GM18505 (cell line): ENCODE data around the gene KLHL8.
"Not testable (repeated sequence)": the region's sequence is repeated elsewhere in the genome, so short reads cannot be mapped to it uniquely, and the experiment has no call there.

Source experiments
- ATAC-seq: cut with Tn5 transposase; IDR thresholded peaks from one replicate; pipeline ENCODE4 v1.9.1; 2021; ENCODE audit not compliant: unreplicated experiment
- POLR2A ChIP-seq: IDR thresholded peaks from 4 replicates; pipeline ENCODE4 v1.6.1; 2011; ENCODE audit warnings: borderline replicate concordance; ENCODE audit not compliant: insufficient read depth, insufficient read length; ENCODE audit errors: extremely low read depth

KLHL8 gene

DNA sequence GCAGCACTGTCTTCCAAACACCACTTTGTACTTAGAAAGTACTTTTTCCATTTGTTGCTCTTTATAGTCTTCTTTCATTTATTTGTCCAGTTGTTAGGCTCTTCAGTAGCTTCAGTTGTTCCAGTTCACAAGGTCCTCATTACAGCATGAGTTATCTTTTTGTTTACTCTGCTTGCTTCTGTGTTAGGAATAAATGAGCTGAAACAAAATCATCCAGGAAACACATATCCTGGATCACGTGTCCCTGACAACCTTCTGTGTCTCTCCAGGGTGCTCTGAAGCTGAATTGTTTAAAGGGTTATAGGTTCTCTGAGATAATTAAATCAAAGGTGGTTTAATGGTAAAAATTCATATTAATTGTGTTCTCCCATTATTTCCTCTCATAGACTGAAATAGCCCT lies 19.9 kb upstream of the KLHL8 start:
- no peak for TF ChIP-seq POLR2A
- no peak for ATAC-seq

DNA sequence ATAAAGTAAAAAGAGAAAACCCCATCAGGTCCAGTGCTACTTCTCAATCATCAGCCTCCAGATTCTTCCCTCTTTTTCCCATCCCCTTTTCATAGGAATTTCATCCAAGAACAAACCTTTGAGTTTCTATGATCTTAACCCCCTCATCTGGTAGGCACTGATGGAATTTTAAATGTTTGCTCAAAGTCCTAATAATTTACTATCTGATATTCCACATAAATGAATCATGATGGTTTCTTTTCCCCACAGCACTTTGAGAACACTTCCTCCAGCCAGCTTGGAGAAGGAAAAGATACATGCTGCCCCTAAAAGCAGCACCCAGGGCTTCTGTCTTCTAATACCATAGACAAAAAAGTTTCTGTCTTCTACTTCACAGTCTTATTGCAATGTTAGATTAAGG lies 19.4 kb upstream of the KLHL8 start:
- TF ChIP-seq POLR2A = no peak
- ATAC-seq = no peak

DNA sequence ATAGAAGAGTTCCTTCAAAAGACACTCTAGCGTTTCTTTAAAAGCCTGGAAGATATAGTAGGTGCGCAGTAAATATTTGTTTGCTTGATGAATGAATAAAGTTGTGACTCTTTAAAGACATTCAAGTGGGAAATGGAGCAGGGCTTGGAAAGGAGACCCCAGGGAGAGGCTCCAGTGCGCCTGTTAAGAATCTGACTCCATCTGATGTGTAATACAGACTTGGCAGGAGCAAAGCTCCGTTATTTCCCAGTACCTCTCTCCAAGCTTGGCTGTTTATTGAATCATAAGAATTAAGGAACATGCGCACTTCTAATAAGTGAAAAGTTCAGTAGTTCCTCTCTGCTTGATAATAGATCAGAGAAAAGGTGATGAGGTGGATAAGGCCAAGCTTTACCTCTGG lies 18.8 kb upstream of the KLHL8 start:
- TF ChIP-seq POLR2A = no peak
- ATAC-seq = no peak

DNA sequence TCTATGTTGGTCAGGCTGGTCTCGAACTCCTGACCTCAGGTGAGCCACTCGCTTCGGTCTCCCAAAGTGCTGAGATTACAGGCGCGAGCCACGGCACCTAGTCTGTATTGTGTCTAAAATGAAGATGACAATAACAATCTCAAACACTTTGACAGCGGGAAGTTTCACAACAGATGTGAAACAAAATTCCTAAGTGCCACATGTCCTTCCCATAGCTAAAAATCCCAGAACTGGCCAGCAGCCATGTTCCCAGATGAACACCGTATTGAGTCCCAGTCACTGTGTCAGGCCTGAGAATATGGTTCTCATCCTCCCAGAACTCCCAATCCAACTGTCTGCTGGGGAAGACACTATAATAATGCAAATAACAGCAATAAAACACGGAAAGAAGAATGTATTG lies 16.4 kb upstream of the KLHL8 start:
- no peak for ATAC-seq

DNA sequence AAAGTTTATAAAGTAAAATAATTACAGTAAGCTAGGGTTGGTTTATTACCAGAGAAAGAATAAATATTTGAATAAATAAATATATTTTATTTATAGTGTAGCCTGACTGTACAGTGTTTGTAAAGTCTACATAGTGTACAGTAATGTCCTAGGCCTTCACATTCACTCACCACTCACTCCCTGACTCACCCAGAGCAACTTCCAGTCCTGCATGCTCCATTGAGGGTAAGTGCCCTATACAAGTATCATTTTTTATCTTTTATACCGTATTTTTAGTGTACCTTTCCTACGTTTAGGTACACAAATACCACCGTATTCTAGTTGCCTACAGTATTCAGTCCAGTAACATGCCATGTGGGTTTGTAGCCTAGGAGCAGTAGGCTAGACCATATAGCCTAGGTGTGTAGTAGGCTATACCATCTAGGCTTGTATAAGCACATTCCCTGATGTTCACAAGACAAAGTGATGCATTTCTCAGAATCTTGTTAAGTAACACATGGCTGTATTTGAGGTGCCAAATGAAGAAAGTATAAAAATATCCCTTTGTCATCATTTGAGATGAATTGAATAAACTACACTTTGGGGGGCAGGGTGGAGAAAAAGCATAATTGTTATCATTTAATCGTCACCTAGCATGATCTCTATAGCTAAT lies 14.7 kb upstream of the KLHL8 start:
- TF ChIP-seq POLR2A = no peak
- ATAC-seq = peak; percentile 11

More for the DNA sequence above, 16.4 kb upstream of the KLHL8 start:
- no peak for TF ChIP-seq POLR2A

DNA sequence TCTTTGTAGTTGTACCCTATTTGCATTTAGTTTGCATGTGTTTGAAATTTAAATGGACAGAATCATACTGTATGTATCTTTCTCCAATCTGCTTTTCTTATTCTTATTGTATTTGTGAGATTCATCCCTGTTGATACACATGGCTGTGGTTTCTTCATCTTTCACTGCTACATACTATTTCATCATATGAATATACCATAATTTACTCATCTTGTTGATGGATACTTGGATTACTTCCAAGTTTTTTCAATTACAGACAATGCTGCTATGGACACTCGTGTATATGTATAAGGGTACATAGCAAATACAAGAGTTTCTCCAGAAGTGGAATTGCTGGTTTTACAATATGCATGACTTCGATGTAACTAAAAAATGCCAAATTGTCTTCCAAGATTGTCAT lies 11.8 kb upstream of the KLHL8 start:
- ATAC-seq = no peak
- TF ChIP-seq POLR2A = no peak

DNA sequence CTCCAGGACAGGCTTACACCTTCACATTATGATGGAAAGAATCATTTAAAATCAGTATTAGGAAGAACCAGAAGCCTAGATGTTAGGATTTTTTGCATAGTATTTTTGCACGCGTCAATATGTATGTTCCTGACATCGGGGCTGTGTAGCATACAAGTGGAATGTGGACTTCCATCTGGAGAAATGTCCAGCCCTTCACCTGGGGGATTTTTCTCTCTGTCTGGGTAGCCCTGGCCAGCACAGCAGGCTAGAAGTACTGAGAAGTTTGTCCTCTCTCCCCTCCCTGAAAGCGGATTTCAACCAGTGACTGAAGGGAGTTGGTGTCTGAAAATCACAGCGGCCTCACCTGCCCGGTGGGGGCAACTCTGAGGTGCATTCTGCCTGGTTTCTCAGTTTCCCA lies 10.4 kb upstream of the KLHL8 start:
- no peak for TF ChIP-seq POLR2A
- ATAC-seq = no peak

DNA sequence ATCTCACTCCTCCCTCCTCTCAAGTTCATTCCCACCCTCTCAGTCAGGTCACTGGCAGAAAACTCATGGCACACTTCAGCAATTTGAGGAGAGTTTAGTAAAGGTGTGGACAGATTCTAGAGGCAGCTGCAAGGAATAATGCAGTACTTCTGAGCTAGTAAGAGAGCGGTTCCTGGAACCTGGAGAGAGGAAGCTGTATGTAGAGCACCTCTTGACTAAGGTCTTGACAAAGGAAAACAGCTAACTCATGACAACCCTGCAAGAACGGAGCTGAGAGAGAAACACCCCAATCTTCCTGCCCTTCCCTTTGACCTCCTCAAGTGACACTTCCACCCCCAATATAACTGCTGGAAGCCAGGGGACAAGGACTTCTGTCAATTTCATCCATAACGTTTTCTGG lies 9.6 kb upstream of the KLHL8 start:
- TF ChIP-seq POLR2A = no peak
- no peak for ATAC-seq

DNA sequence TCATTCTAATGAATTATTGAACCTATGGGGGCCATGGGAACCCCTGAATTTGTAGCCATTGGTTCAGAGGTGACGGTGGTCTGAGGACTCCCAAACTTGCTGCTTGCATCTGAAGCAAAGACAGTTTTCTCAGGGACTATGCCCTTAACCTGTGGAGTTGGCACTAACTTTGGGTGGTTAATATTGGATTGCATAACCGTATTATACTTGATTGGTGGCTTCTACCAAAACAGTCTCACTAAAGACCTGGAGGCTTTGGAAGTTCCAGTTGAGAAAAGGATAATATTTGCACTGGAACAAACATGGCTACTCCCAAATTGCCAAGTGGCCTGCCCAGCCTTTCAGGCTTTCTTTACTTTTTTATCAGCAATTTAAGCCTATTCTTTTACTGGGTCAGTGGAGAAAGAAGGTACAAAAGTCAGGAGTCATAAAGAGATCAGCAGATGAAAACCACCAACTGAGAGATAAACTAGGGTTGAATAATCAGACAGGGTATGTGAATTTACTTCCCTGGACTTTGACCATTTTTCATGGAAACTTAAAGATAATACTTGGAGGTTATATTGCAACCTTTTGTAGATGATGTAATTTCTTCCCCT lies 7.9 kb upstream of the KLHL8 start:
- no peak for TF ChIP-seq POLR2A
- ATAC-seq = no peak

DNA sequence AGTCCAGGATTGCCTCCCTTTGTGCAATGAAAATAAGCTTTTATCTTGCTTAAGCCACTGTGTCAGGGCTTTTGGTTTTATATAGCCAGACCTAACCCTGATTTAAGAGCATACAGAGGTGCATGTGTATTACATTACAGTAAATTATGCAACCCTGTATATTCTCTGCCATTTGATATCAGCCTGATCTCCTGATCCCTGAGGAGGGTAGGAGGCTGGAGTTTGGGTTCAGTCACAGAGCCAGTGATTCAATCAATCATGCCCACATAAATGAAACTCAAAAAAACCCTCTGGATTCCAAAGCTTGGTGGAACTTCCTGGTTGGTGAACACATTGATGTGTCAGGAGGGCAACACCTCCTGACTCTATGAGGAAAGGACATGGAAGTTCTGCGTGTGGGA lies 7.3 kb upstream of the KLHL8 start:
- no peak for ATAC-seq
- no peak for TF ChIP-seq POLR2A

DNA sequence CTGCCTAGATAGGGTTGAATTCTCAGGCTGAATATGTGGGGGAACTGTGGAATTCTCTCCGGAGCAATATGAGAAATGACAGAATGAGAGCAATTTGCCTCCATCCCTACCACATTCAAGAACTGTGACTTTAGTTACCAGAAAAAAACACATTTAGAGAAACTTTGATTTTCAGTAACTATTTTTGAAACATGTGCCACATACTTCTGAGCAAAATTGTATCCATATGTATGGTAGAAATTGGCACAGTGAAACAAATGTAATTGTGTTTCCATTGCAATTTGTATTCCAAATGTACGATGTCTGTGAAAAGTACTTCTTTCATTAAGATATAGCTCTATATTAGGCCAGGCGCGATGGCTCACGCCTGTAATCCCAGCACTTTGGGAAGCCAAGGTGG lies 5.5 kb upstream of the KLHL8 start:
- no peak for TF ChIP-seq POLR2A
- no peak for ATAC-seq

DNA sequence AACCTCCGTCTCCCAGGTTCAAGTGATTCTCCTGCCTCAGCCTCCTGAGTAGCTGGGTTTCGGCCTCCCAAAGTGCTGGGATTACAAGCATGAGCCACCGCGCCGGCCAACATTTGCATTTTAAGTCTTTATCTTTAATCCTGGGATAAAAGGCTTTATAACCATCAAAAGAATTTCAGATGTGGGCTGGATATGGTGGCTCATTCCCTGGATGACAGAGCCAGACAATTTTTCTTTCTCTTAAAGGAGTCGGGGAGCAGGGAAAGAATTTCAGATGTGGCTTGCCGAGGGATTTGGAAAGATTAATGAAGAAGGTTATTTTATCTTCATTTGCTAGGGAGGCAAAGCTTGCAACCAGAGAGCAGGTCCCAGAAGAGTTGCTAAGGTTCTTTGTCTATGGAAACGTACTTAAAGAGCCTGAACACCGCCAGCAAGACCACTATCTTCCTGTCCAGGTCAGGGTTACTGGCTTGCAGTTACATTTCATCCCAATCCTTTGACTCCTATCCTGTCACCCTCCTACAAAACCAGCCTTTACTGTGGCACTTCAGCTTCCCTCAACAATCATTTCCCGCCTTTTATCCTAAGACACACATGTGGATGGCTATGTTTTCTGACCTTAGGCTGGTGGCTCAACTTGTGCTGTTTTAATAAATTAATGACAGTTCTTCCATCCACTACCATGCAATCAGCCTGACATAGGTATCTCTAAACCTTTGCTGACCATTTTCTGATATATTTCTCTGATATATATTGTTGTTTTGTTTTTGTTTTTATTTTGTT lies 3.9 kb upstream of the KLHL8 start:
- no peak for TF ChIP-seq POLR2A
- ATAC-seq = no peak

DNA sequence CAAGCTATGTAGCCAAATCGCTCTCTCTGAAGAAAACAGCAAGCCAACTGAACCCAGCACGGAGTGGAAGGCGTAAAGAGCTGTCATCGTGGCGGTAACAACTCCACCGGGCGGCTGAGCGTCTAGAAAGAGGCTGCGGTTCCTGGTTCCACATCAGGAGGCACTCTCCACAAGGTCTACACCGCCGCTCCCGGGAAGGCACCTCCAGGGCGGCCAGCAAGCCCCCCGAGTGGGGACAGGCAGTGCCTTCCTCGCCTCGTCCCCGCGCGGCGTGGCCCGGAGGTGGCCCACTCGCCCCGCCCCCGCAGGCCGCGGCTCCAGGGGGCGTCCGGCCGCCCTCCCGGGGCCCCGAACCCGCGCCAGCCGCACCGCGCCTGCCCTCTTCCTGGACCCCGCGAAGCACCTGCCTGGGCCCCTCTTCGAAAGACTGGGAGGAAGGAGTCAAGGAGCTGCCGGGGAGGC lies 755 bp downstream of the KLHL8 start:
- TF ChIP-seq POLR2A = no peak
- ATAC-seq = peak; percentile 35

DNA sequence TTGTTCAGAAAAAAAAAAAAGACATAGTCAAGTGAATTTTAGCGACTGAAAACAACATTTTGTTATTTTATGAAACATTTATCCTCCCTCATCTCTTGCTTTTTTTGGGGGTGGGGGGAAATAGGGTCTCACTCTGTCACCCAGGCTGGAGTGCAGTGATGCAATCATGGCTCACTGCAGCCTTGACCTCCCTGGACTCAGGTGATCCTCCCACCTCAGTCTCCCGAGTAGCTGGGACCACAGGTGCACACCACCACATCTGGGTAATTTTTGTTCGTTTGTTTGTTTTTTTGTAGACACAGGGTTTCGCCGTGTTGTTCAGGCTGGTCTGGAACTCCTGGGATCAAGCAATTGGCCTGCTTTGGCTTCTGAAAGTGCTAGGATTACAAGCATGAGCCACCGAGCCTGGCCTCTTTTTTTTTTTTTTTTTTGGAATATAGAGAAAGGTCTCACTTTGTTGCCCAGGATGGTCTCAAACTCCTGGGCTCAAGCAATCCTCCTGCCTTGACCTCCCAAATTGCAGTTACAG lies 3.1 kb downstream of the KLHL8 start:
- not testable (repeated sequence) for ATAC-seq
